Neural cell (in vitro differentiated cells): ENCODE data around the gene POMT1. TPM values are rescaled to one million over a fixed set of nuclear protein-coding genes. Genes with fewer than 3 reads are reported as not detected.

Experiments used
- H2AFZ ChIP-seq: fragments of 200-600, 300-800 bp; sonication (generic), shearing (Covaris generic); 2 replicates; pipeline ENCODE4 v1.6.0; 2014; ENCODE audit warnings: low read depth, mild to moderate bottlenecking, antibody characterized with exemption, low read length, moderate library complexity
- H3F3A ChIP-seq: fragments of 200-600 bp; shearing (Covaris generic); 2 replicates; pipeline ENCODE4 v1.6.1; 2016; ENCODE audit warnings: mild to moderate bottlenecking, moderate library complexity, mixed read lengths, antibody characterized with exemption, low read length; ENCODE audit not compliant: insufficient read depth, poor library complexity, severe bottlenecking
- H3K27ac ChIP-seq: fragments of 200-600, 300-800 bp; sonication (generic), shearing (Covaris generic); 2 replicates; pipeline ENCODE4 v1.5.1; 2014; ENCODE audit warnings: mild to moderate bottlenecking, low read length, moderate library complexity
- H3K27me3 ChIP-seq: fragments of 300-800, 200-600 bp; sonication (generic), shearing (Covaris generic); 2 replicates; pipeline ENCODE4 v1.6.0; 2014; ENCODE audit warnings: mild to moderate bottlenecking, low read depth, low read length, moderate library complexity; ENCODE audit not compliant: insufficient read depth
- H3K36me3 ChIP-seq: fragments of 300-800, 200-600 bp; sonication (generic), shearing (Covaris generic); 2 replicates; pipeline ENCODE4 v1.5.1; 2014; ENCODE audit warnings: mild to moderate bottlenecking, antibody characterized with exemption, low read length, moderate library complexity; ENCODE audit not compliant: insufficient read depth
- H3K4me2 ChIP-seq: fragments of 300-800, 200-600 bp; sonication (generic), shearing (Covaris generic); 2 replicates; pipeline ENCODE4 v1.6.0; 2014; ENCODE audit warnings: mild to moderate bottlenecking, low read length
- H3K4me3 ChIP-seq: fragments of 300-800, 200-600 bp; sonication (generic), shearing (Covaris generic); 2 replicates; pipeline ENCODE4 v1.5.1; 2014; ENCODE audit warnings: mild to moderate bottlenecking, low read length, moderate library complexity
- H3K79me2 ChIP-seq: fragments of 200-600 bp; shearing (Covaris generic); replicated peaks from 2 replicates; pipeline ENCODE4 v1.6.0; 2014; ENCODE audit warnings: mild to moderate bottlenecking, low read length, moderate library complexity; ENCODE audit not compliant: insufficient read depth
- H3K9ac ChIP-seq: fragments of 300-800, 200-600 bp; sonication (generic), shearing (Covaris generic); 2 replicates; pipeline ENCODE4 v1.6.1; 2016; ENCODE audit warnings: mild to moderate bottlenecking, low read length, mixed read lengths
- H3K9me2 ChIP-seq: fragments of 200-600 bp; shearing (Covaris generic); 2 replicates; pipeline ENCODE4 v1.6.1; 2016; ENCODE audit warnings: mild to moderate bottlenecking, low read length, mixed read lengths; ENCODE audit not compliant: insufficient read depth
- H3K9me3 ChIP-seq: fragments of 200-600, 300-800 bp; sonication (generic), shearing (Covaris generic); 2 replicates; pipeline ENCODE4 v1.6.1; 2016; ENCODE audit warnings: mild to moderate bottlenecking, mixed run types, low read length, moderate library complexity, mixed read lengths
- H4K20me1 ChIP-seq: fragments of 200-600 bp; shearing (Covaris generic); 2 replicates; pipeline ENCODE4 v1.6.1; 2016; ENCODE audit warnings: mild to moderate bottlenecking, mixed run types; ENCODE audit not compliant: insufficient read depth
- CTCF ChIP-seq: fragments of 450-650 bp; IDR thresholded peaks from 2 replicates; pipeline ENCODE4 v1.5.1; 2014; ENCODE audit warnings: antibody characterized with exemption, mild to moderate bottlenecking, moderate library complexity; ENCODE audit not compliant: poor library complexity, severe bottlenecking
- EP300 ChIP-seq: fragments of 450-650 bp; conservative IDR thresholded peaks from 2 replicates; pipeline ENCODE4 v1.6.1; 2014; ENCODE audit warnings: antibody characterized with exemption, mild to moderate bottlenecking, moderate library complexity; ENCODE audit not compliant: poor library complexity, severe bottlenecking
- EZH2 ChIP-seq: fragments of 200-600, 300-800 bp; shearing (Covaris generic), sonication (generic); IDR thresholded peaks from 2 replicates; pipeline ENCODE4 v1.6.1; 2014; ENCODE audit warnings: antibody characterized with exemption, low read length, borderline replicate concordance, mild to moderate bottlenecking; ENCODE audit not compliant: insufficient read depth, poor library complexity, severe bottlenecking
- MXI1 ChIP-seq: fragments of 450-650 bp; conservative IDR thresholded peaks from 2 replicates; pipeline ENCODE4 v1.6.1; 2014; ENCODE audit warnings: antibody characterized with exemption, mild to moderate bottlenecking; ENCODE audit not compliant: poor library complexity, severe bottlenecking
- POLR2AphosphoS5 ChIP-seq: IDR thresholded peaks from 2 replicates; pipeline ENCODE4 v1.6.1; 2012
- RAD21 ChIP-seq: fragments of 450-650 bp; conservative IDR thresholded peaks from 2 replicates; pipeline ENCODE4 v1.6.1; 2014; ENCODE audit warnings: antibody characterized with exemption, mild to moderate bottlenecking, moderate library complexity
- REST ChIP-seq: IDR thresholded peaks from 2 replicates; pipeline ENCODE4 v1.6.1; 2012; ENCODE audit warnings: borderline replicate concordance
- SMC3 ChIP-seq: fragments of 450-650 bp; conservative IDR thresholded peaks from 2 replicates; pipeline ENCODE4 v1.6.1; 2014; ENCODE audit warnings: antibody characterized with exemption, mild to moderate bottlenecking, moderate library complexity; ENCODE audit not compliant: poor library complexity
- TAF1 ChIP-seq: IDR thresholded peaks from 2 replicates; pipeline ENCODE4 v1.6.1; 2012; ENCODE audit warnings: low read depth
- polyA plus RNA-seq: library from polyadenylated mRNA; depleted of rRNA; stranded (reverse); fragments of >200 nt; gene quantifications from 2 replicates; pipeline ENCODE4 v1.2.3, GENCODE V29; 2014

Gene POMT1
- polyA plus RNA-seq, 1 donor from 2014 or later = 131 TPM

DNA sequence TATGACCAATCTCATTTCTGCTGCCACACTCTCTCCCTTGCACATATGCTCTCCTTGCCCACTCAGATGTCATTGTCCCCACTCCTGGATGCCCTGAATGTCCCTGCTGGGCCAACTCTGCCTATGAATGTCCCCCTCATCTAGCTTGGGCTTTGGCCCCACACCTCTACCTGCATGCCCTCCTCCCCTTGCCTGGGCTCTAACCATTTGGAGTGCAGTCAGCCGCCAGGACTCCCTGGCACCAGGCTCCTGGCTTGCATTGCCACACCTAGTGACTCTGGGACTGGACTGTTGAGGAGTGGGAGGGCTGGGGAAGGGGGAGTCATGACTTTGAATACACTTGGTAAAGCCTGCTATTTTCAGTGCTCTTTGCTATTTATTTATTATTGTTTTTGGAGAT lies 41.6 kb upstream of the POMT1 start:
- Histone ChIP-seq H2AFZ (no peak overlapping the region), H3F3A (no peaks in the 10 kb centered on the region), H4K20me1 (peaks cover 2% of the 10 kb centered on the region), H3K9me3 (no peaks in the 10 kb centered on the region), H3K9ac (no peak overlapping the region), H3K4me3 (no peak overlapping the region), H3K9me2 (no peaks in the 10 kb centered on the region), H3K79me2 (peaks cover 2% of the 10 kb centered on the region), H3K4me2 (no peak overlapping the region), H3K36me3 (peaks cover 4% of the 10 kb centered on the region), H3K27me3 (no peaks in the 10 kb centered on the region), H3K27ac (no peak overlapping the region)
- TF ChIP-seq MXI1 (no peak), RAD21 (no peak), EZH2 (no peak), SMC3 (no peak), EP300 (no peak), TAF1 (no peak), CTCF (no peak), REST (no peak), POLR2AphosphoS5 (no peak)

- Histone ChIP-seq H4K20me1 (peaks cover 3% of the 10 kb centered on the region), H3K9ac (no peak overlapping the region), H3F3A (no peaks in the 10 kb centered on the region), H3K27me3 (no peaks in the 10 kb centered on the region), H3K36me3 (peaks cover 4% of the 10 kb centered on the region), H3K27ac (no peak overlapping the region), H3K9me2 (no peaks in the 10 kb centered on the region), H2AFZ (no peak overlapping the region), H3K9me3 (no peaks in the 10 kb centered on the region), H3K79me2 (peaks cover 11% of the 10 kb centered on the region), H3K4me3 (no peak overlapping the region), H3K4me2 (no peak overlapping the region)
- TF ChIP-seq RAD21 (no peak), REST (no peak), TAF1 (no peak), CTCF (no peak), SMC3 (no peak), POLR2AphosphoS5 (no peak), EZH2 (no peak), MXI1 (no peak), EP300 (no peak)
These were observed 38.2 kb upstream of the POMT1 start for GRCh38 chr9:131464354-131465000.
